HepG2 (cell line): ENCODE data around the gene AHSG. TPM values are rescaled to one million over a fixed set of nuclear protein-coding genes. Genes with fewer than 3 reads are reported as not detected.

Experiments used
- CCAR2 ChIP-seq: fragments of 200-400 bp; formaldehyde crosslinking; optimal IDR thresholded peaks from 2 replicates; pipeline ENCODE3; 2018; ENCODE audit warnings: low read depth, mild to moderate bottlenecking, low read length, moderate library complexity
- EP300 ChIP-seq, 3 experiments: sonication (generic) in 1 of 3; formaldehyde crosslinking in 1 of 3; IDR thresholded peaks; 2 replicates each; pipeline versions ENCODE4 v1.5.1 to v1.6.1; 2011 to 2020; ENCODE audit warnings: low read depth in 2 of 3, low read length in 2 of 3, borderline replicate concordance in 1 of 3, improper control_type of control experiment in 1 of 3, mild to moderate bottlenecking in 1 of 3, missing genetic modification reagents in 1 of 3, moderate library complexity in 1 of 3
- FOXA1 ChIP-seq, 2 experiments: fragments of 450-650 bp in 1 of 2; sonication (generic) in 1 of 2; formaldehyde crosslinking in 1 of 2; IDR thresholded peaks; 2 replicates each; pipeline versions ENCODE4 v1.4.0 to v1.6.1; 2016 to 2020; ENCODE audit warnings: missing genetic modification reagents in 1 of 2
- GMEB1 ChIP-seq: sonication (generic); formaldehyde crosslinking; IDR thresholded peaks from 2 replicates; pipeline ENCODE4 v1.5.1; 2020; ENCODE audit warnings: missing genetic modification reagents, mild to moderate bottlenecking, borderline replicate concordance
- KDM5B ChIP-seq: sonication (generic); formaldehyde crosslinking; IDR thresholded peaks from 2 replicates; pipeline ENCODE4 v1.4.0; 2020; ENCODE audit warnings: missing genetic modification reagents, mild to moderate bottlenecking, borderline replicate concordance
- KLF6 ChIP-seq: IDR thresholded peaks from 2 replicates; pipeline ENCODE4 v1.8.0; 2016; ENCODE audit warnings: missing biosample characterization, missing genetic modification reagents
- MAZ ChIP-seq, 2 experiments: sonication (generic) in 1 of 2; formaldehyde crosslinking in 1 of 2; IDR thresholded peaks; 2 replicates each; pipeline versions ENCODE4 v1.5.0 to v1.6.1; 2012 to 2020; ENCODE audit warnings: low read depth in 2 of 2, mild to moderate bottlenecking in 2 of 2, borderline replicate concordance in 1 of 2, improper control_type of control experiment in 1 of 2, low read length in 1 of 2, missing genetic modification reagents in 1 of 2, moderate library complexity in 1 of 2
- MIER3 ChIP-seq: IDR thresholded peaks from 2 replicates; pipeline ENCODE4 v1.6.1; 2016; ENCODE audit warnings: missing compliant biosample characterization, borderline replicate concordance
- RXRB ChIP-seq: IDR thresholded peaks from 2 replicates; pipeline ENCODE4 v1.6.1; 2016; ENCODE audit warnings: borderline replicate concordance, missing genetic modification reagents, missing compliant biosample characterization
- SIN3B ChIP-seq: fragments of 150-350 bp; IDR thresholded peaks from 2 replicates; pipeline ENCODE4 v1.6.1; 2014; ENCODE audit warnings: low read length
- SP2 ChIP-seq: sonication (generic); formaldehyde crosslinking; IDR thresholded peaks from 2 replicates; pipeline ENCODE4 v1.5.1; 2020; ENCODE audit warnings: mild to moderate bottlenecking, missing genetic modification reagents
- SP4 ChIP-seq: sonication (generic); formaldehyde crosslinking; IDR thresholded peaks from 2 replicates; pipeline ENCODE4 v1.8.1; 2023; ENCODE audit warnings: mild to moderate bottlenecking, missing genetic modification reagents
- SP5 ChIP-seq: IDR thresholded peaks from 2 replicates; pipeline ENCODE4 v1.6.1; 2016; ENCODE audit warnings: low read depth, borderline replicate concordance
- TP53 ChIP-seq: sonication (generic); formaldehyde crosslinking; conservative IDR thresholded peaks from 2 replicates; pipeline ENCODE4 v1.4.0; 2020; ENCODE audit warnings: missing genetic modification reagents
- ZBTB14 ChIP-seq: sonication (generic); formaldehyde crosslinking; IDR thresholded peaks from 2 replicates; pipeline ENCODE4 v1.4.0; 2020; ENCODE audit warnings: missing genetic modification reagents
- ZFAT ChIP-seq: sonication (generic); formaldehyde crosslinking; conservative IDR thresholded peaks from 2 replicates; pipeline ENCODE4 v1.8.1; 2023; ENCODE audit warnings: missing genetic modification reagents, inconsistent platforms
- ZFP1 ChIP-seq: IDR thresholded peaks from 2 replicates; pipeline ENCODE4 v1.6.1; 2016
- ZNF615 ChIP-seq: sonication (generic); formaldehyde crosslinking; IDR thresholded peaks from 2 replicates; pipeline ENCODE4 v1.5.0; 2020; ENCODE audit warnings: mild to moderate bottlenecking, missing genetic modification reagents, borderline replicate concordance
- ZNF776 ChIP-seq: sonication (generic); formaldehyde crosslinking; IDR thresholded peaks from 2 replicates; pipeline ENCODE4 v1.4.0; 2020; ENCODE audit warnings: mild to moderate bottlenecking, missing genetic modification reagents
- ZNF784 ChIP-seq: sonication (generic); formaldehyde crosslinking; IDR thresholded peaks from 2 replicates; pipeline ENCODE4 v1.5.1; 2020; ENCODE audit warnings: missing genetic modification reagents, mild to moderate bottlenecking, borderline replicate concordance
- ZNF883 ChIP-seq: sonication (generic); formaldehyde crosslinking; IDR thresholded peaks from 2 replicates; pipeline ENCODE4 v1.5.1; 2020; ENCODE audit warnings: mild to moderate bottlenecking, missing genetic modification reagents; ENCODE audit errors: not compliant biosample characterization
- polyA plus RNA-seq, 8 experiments: library from polyadenylated mRNA; depleted of rRNA in 3 of 8; stranded (reverse) in 7 of 8; unstranded in 1 of 8; fragments of >200 nt; fragmentation: Illumina TruSeq in 4 of 8; extraction: Trizol in 4 of 8; gene quantifications; 2 replicates each; pipeline versions ENCODE4 v1.2.1 to v1.2.3, GENCODE V29; 2011 to 2016; ENCODE audit warnings: low read depth in 4 of 8, missing spikeins in 1 of 8, mixed read lengths in 1 of 8; ENCODE audit not compliant: insufficient read depth in 1 of 8
- total RNA-seq, 5 experiments: library from RNA; depleted of rRNA; stranded (reverse); fragments of >200 nt; fragmentation: Illumina TruSeq; extraction: Trizol; gene quantifications; 2 replicates each; pipeline ENCODE4 v1.2.3, GENCODE V29; 2016; ENCODE audit warnings: low read depth in 1 of 5
- TF ChIP-seq, protein P1 (sequence below): IDR thresholded peaks from 2 replicates; pipeline ENCODE4 v1.6.1; 2012; ENCODE audit warnings: inconsistent platforms
- TF ChIP-seq, protein P2 (sequence below), 2 experiments: fragments of 450-650 bp in 1 of 2; sonication (generic) in 1 of 2; formaldehyde crosslinking; IDR thresholded peaks; 2 replicates each; pipeline versions ENCODE4 v1.5.0 to v1.8.0; 2020 to 2022; ENCODE audit warnings: mild to moderate bottlenecking in 1 of 2, missing genetic modification reagents in 1 of 2

Gene AHSG
- total and polyA plus RNA-seq, 2 of the 13 experiments (the other 11 are each of a cell fraction or from before 2014, with no cell fraction given) = 2,043 to 19,152 TPM

GRCh38 chr3:186570096-186570940, 42.5 kb upstream of the AHSG start, which contains the start of gene DNAJB11 (continued):
- peak; percentile 74 for TF ChIP-seq MAZ (IDR thresholded peaks at IDR 0.05; ENCODE audit: borderline replicate concordance, low read depth, low read length)
- peak; percentile 59 for TF ChIP-seq MAZ (CRISPR knock-in tag; IDR thresholded peaks at IDR 0.05; ENCODE audit: low read depth)
- TF ChIP-seq SP2 (CRISPR knock-in tag) = peak; percentile 85
- TF ChIP-seq, protein P1, sequence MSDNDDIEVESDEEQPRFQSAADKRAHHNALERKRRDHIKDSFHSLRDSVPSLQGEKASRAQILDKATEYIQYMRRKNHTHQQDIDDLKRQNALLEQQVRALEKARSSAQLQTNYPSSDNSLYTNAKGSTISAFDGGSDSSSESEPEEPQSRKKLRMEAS = peak; percentile 68
- no peak for TF ChIP-seq SP5 (CRISPR knock-in tag)
- no peak for TF ChIP-seq KDM5B (CRISPR knock-in tag)
- no peak for TF ChIP-seq ZNF615
- TF ChIP-seq RXRB (CRISPR knock-in tag) = peak; percentile 90
- TF ChIP-seq EP300 (IDR thresholded peaks at IDR 0.05; ENCODE audit: low read depth in 2 of 2, low read length in 2 of 2) = peak; percentile 23 to 70; a peak in 2 of 4 replicates
- no peak for TF ChIP-seq EP300 (CRISPR knock-in tag; IDR thresholded peaks at IDR 0.05; ENCODE audit: borderline replicate concordance)
- peak; percentile 84; the same call in 1 of the 2 replicates for TF ChIP-seq ZFP1 (CRISPR knock-in tag)
- no peak for TF ChIP-seq ZFAT
- peak; percentile 81 for TF ChIP-seq SP4
- peak; percentile 77; the same call in 1 of the 2 replicates for TF ChIP-seq GMEB1 (CRISPR knock-in tag)
- TF ChIP-seq, protein P2, sequence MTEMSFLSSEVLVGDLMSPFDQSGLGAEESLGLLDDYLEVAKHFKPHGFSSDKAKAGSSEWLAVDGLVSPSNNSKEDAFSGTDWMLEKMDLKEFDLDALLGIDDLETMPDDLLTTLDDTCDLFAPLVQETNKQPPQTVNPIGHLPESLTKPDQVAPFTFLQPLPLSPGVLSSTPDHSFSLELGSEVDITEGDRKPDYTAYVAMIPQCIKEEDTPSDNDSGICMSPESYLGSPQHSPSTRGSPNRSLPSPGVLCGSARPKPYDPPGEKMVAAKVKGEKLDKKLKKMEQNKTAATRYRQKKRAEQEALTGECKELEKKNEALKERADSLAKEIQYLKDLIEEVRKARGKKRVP (CRISPR knock-in tag; IDR thresholded peaks at IDR 0.05) = peak in 1 of 2 experiments; percentile 79; a peak in 2 of 4 replicates
- no peak for TF ChIP-seq CCAR2
- peak; percentile 76; the same call in 1 of the 2 replicates for TF ChIP-seq SIN3B
- TF ChIP-seq FOXA1 (IDR thresholded peaks at IDR 0.05) = no peak
- no peak for TF ChIP-seq FOXA1 (CRISPR knock-in tag; IDR thresholded peaks at IDR 0.05)
- peak; percentile 29 for TF ChIP-seq ZNF883
- no peak for TF ChIP-seq TP53 (CRISPR knock-in tag)
- peak; percentile 76; the same call in 1 of the 2 replicates for TF ChIP-seq MIER3 (CRISPR knock-in tag)
- TF ChIP-seq ZBTB14 (CRISPR knock-in tag) = peak; percentile 10; the same call in 1 of the 2 replicates
- no peak for TF ChIP-seq ZNF784 (CRISPR knock-in tag)
- TF ChIP-seq ZNF776 = 0 out of 2 replicates have a peak, but pooled peaks have one; percentile 38
- peak; percentile 46; the same call in 1 of the 2 replicates for TF ChIP-seq KLF6 (CRISPR knock-in tag)
